Measurements from ENCODE around the gene CD84. TPM values are rescaled to one million over a fixed set of nuclear protein-coding genes. Genes with fewer than 3 reads are reported as not detected.
A peak's percentile ranks its signal among the peaks of the same experiment; 100 is the strongest.
"Not testable (repeated sequence)": the region's sequence is repeated elsewhere in the genome, so short reads cannot be mapped to it uniquely, and the experiment has no call there.

CD84 gene
- total RNA-seq, 2 experiments from 2014 or later = 32.7 to 36.9 TPM

- Mint-ChIP-seq H3K27ac (peak overlapping the region; percentile 4), H3K36me3 (ENCODE audit: low read depth) (peaks cover 96% of the 10 kb centered on the region), H3K4me3 (no peak overlapping the region), H3K4me1 (ENCODE audit: low read depth) (peaks cover 59% of the 10 kb centered on the region), H3K9me3 (peaks cover 21% of the 10 kb centered on the region), H3K27me3 (no peaks in the 10 kb centered on the region)
- peaks cover 33% of the 10 kb centered on the region for H3K36me3 ChIP-seq (ENCODE audit: insufficient read depth, low read length)
- ChIA-PET POLR2A (no interaction called here), CTCF (no interaction called here)
- no peak overlapping the region for H3K27ac ChIP-seq (ENCODE audit: low read depth in 1 of 2, low read length in 2 of 2)
- no peak for DNase-seq
- ATAC-seq (ENCODE audit: poor library complexity) = no peak
- TF ChIP-seq CTCF (IDR thresholded peaks at IDR 0.05) = no peak
- no peak overlapping the region for H3K4me3 ChIP-seq (ENCODE audit: low read length)
- H3K27me3 ChIP-seq (ENCODE audit: control insufficient read depth in 1 of 2, insufficient read depth in 2 of 2, low read length in 2 of 2) = no peaks in the 10 kb centered on the region
- peaks cover 8% of the 10 kb centered on the region for H3K4me1 ChIP-seq (ENCODE audit: insufficient read depth, low read length)
- H3K9me3 ChIP-seq (ENCODE audit: control insufficient read depth in 1 of 2, insufficient read depth in 1 of 2, low read length in 2 of 2) = peaks cover 4 to 28% of the 10 kb centered on the region in 2 experiments
- intact Hi-C loops (cut with DNase I, micrococcal nuclease) = no loop called here
These were observed 76.2 kb downstream of the CD84 start for GRCh38 chr1:160503087-160503486.

- Mint-ChIP-seq H3K27ac (no peak overlapping the region), H3K9me3 (peaks cover 7% of the 10 kb centered on the region), H3K4me1 (ENCODE audit: low read depth) (peaks cover 59% of the 10 kb centered on the region), H3K27me3 (no peaks in the 10 kb centered on the region), H3K4me3 (no peak overlapping the region), H3K36me3 (ENCODE audit: low read depth) (peaks cover 71% of the 10 kb centered on the region)
- Histone ChIP-seq H3K27me3 (ENCODE audit: control insufficient read depth in 1 of 2, insufficient read depth in 2 of 2, low read length in 2 of 2) (no peaks in the 10 kb centered on the region), H3K4me1 (ENCODE audit: insufficient read depth, low read length) (peaks cover 8% of the 10 kb centered on the region), H3K27ac (ENCODE audit: low read depth in 1 of 2, low read length in 2 of 2) (no peak overlapping the region), H3K4me3 (ENCODE audit: low read length) (no peak overlapping the region), H3K9me3 (ENCODE audit: control insufficient read depth in 1 of 2, insufficient read depth in 1 of 2, low read length in 2 of 2) (peaks cover 2 to 4% of the 10 kb centered on the region in 2 experiments), H3K36me3 (ENCODE audit: insufficient read depth, low read length) (peaks cover 36% of the 10 kb centered on the region)
- POLR2A ChIA-PET = interaction anchor here (1.6 kb wide), 1 partner anchor 62 kb away, joined by 3 read pairs; no protein-coding TSS in a partner anchor
- DNase-seq (no peak), ATAC-seq (ENCODE audit: poor library complexity) (no peak)
- no peak for TF ChIP-seq CTCF (IDR thresholded peaks at IDR 0.05)
- intact Hi-C loops (cut with DNase I, micrococcal nuclease) = no loop called here
- CTCF ChIA-PET = no interaction called here
These were observed 78.8 kb downstream of the CD84 start for GRCh38 chr1:160500321-160500990.

GRCh38 chr1:160499631-160500030 lies 79.7 kb downstream of the CD84 start:
- CTCF ChIA-PET = no interaction called here
- H3K4me1 ChIP-seq (ENCODE audit: insufficient read depth, low read length) = peaks cover 8% of the 10 kb centered on the region
- Mint-ChIP-seq H3K9me3 (peaks cover 7% of the 10 kb centered on the region), H3K36me3 (ENCODE audit: low read depth) (peaks cover 63% of the 10 kb centered on the region), H3K27me3 (no peaks in the 10 kb centered on the region), H3K4me3 (no peak overlapping the region), H3K27ac (no peak overlapping the region), H3K4me1 (ENCODE audit: low read depth) (peaks cover 59% of the 10 kb centered on the region)
- intact Hi-C loops (cut with DNase I, micrococcal nuclease) = loop anchor here in 1 of 2 experiments (2.0 to 10.0 kb wide), 2 partner anchors 13 to 645 kb away; no protein-coding TSS in a partner anchor
- DNase-seq (peak in 2 of 14 experiments; percentile 23 to 36), ATAC-seq (ENCODE audit: poor library complexity) (no peak)
- TF ChIP-seq CTCF (IDR thresholded peaks at IDR 0.05) = no peak
- H3K36me3 ChIP-seq (ENCODE audit: insufficient read depth, low read length) = peaks cover 44% of the 10 kb centered on the region
- no peak overlapping the region for H3K27ac ChIP-seq (ENCODE audit: low read depth in 1 of 2, low read length in 2 of 2)
- H3K4me3 ChIP-seq (ENCODE audit: low read length) = no peak overlapping the region
- H3K27me3 ChIP-seq (ENCODE audit: control insufficient read depth in 1 of 2, insufficient read depth in 2 of 2, low read length in 2 of 2) = no peaks in the 10 kb centered on the region
- no peaks in the 10 kb centered on the region for H3K9me3 ChIP-seq (ENCODE audit: control insufficient read depth in 1 of 2, insufficient read depth in 1 of 2, low read length in 2 of 2)
- POLR2A ChIA-PET = interaction anchor here (0.6 kb wide), 1 partner anchor 61 kb away, joined by 3 read pairs; no protein-coding TSS in a partner anchor

GRCh38 chr1:160498301-160499065 lies 80.8 kb downstream of the CD84 start:
- H3K27me3 Mint-ChIP-seq; H3K4me1 ChIP-seq (ENCODE audit: insufficient read depth, low read length); H3K27me3 ChIP-seq (ENCODE audit: control insufficient read depth in 1 of 2, insufficient read depth in 2 of 2, low read length in 2 of 2); H3K9me3 ChIP-seq (ENCODE audit: control insufficient read depth in 1 of 2, insufficient read depth in 1 of 2, low read length in 2 of 2); H3K27ac ChIP-seq (ENCODE audit: low read depth in 1 of 2, low read length in 2 of 2); DNase-seq; CTCF ChIA-PET; H3K4me3 ChIP-seq (ENCODE audit: low read length); H3K9me3 Mint-ChIP-seq; H3K27ac Mint-ChIP-seq; H3K4me3 Mint-ChIP-seq; ATAC-seq (ENCODE audit: poor library complexity): not testable (repeated sequence)
- Mint-ChIP-seq H3K36me3 (ENCODE audit: low read depth) (peaks cover 52% of the 10 kb centered on the region), H3K4me1 (ENCODE audit: low read depth) (peaks cover 48% of the 10 kb centered on the region)
- POLR2A ChIA-PET = interaction anchor here (0.7 to 1.2 kb wide), 2 partner anchors 24 to 57 kb away, joined by 3 to 4 read pairs; no protein-coding TSS in a partner anchor
- H3K36me3 ChIP-seq (ENCODE audit: insufficient read depth, low read length) = peaks cover 49% of the 10 kb centered on the region
- intact Hi-C loops (cut with DNase I, micrococcal nuclease) = loop anchor here in 1 of 2 experiments (2.0 to 10.0 kb wide), 2 partner anchors 14 to 646 kb away; no protein-coding TSS in a partner anchor
